H1 (cell line): ENCODE measurements around the gene ZFAND4. TPM values are rescaled to one million over a fixed set of nuclear protein-coding genes. Genes with fewer than 3 reads are reported as not detected.

ENCODE experiments used
- CTCF ChIA-PET: fragments of 300-600 bp; sonication (Branson Sonifier 250); formaldehyde crosslinking; loops from one replicate; lab custom pipeline; 2021; ENCODE audit not compliant: partially characterized antibody; lab: Charles Lee
- POLR2A ChIA-PET: fragments of 300-600 bp; sonication (Branson Sonifier 250); formaldehyde crosslinking; loops from one replicate; lab custom pipeline; 2021; ENCODE audit warnings: inconsistent platforms; ENCODE audit not compliant: partially characterized antibody; lab: Charles Lee
- DNase-seq, 2 experiments: peaks; one replicate each; pipeline versions ENCODE4 v3.0.0 to v3.0.0-alpha.2; 2010 to 2022; ENCODE audit warnings: low spot score in 2 of 2, low read depth in 1 of 2, mixed read lengths in 1 of 2
- FAIRE-seq: peaks from 2 replicates; lab custom pipeline; 2011; peaks lifted over from hg19 to GRCh38; lab: Jason Lieb, UNC
- H2AFZ ChIP-seq: 2 replicates; pipeline ENCODE4 v1.8.1; 2012; ENCODE audit warnings: low read length, inconsistent platforms
- H2AK5ac ChIP-seq: 2 replicates; pipeline ENCODE4 v1.6.1; 2013; ENCODE audit warnings: low read depth, low read length
- H2BK120ac ChIP-seq: replicated peaks from 2 replicates; pipeline ENCODE3; 2013; ENCODE audit warnings: low read depth, low read length, inconsistent platforms
- H2BK12ac ChIP-seq: 2 replicates; pipeline ENCODE4 v1.6.1; 2013; ENCODE audit warnings: low read depth, low read length
- H2BK15ac ChIP-seq: 2 replicates; pipeline ENCODE4 v1.6.1; 2013; ENCODE audit warnings: low read length
- H2BK20ac ChIP-seq: 2 replicates; pipeline ENCODE4 v1.6.1; 2013; ENCODE audit warnings: low read length
- H2BK5ac ChIP-seq: 2 replicates; pipeline ENCODE4 v1.6.1; 2013; ENCODE audit warnings: low read depth, low read length
- H3K14ac ChIP-seq: 2 replicates; pipeline ENCODE4 v1.6.1; 2013; ENCODE audit warnings: inconsistent platforms; ENCODE audit not compliant: insufficient read length
- H3K18ac ChIP-seq: 2 replicates; pipeline ENCODE4 v1.6.1; 2013; ENCODE audit warnings: low read length; ENCODE audit errors: extremely low read depth
- H3K23ac ChIP-seq: 2 replicates; pipeline ENCODE4 v1.6.1; 2013; ENCODE audit warnings: inconsistent platforms; ENCODE audit not compliant: insufficient read length
- H3K23me2 ChIP-seq: 2 replicates; pipeline ENCODE4 v1.6.1; 2013; ENCODE audit warnings: low read depth, low read length
- H3K27ac ChIP-seq: 2 replicates; pipeline ENCODE4 v1.6.1; 2011; ENCODE audit warnings: low read depth, low read length, inconsistent platforms
- H3K27me3 ChIP-seq, 4 experiments: replicated peaks in 1 of 4; 1 replicate in 1 of 4; 2 replicates in 3 of 4; pipeline versions ENCODE4 v1.6.1 to v1.8.1; 2011 to 2013; ENCODE audit warnings: low read length in 3 of 4, mild to moderate bottlenecking in 3 of 4, inconsistent platforms in 2 of 4, mixed read lengths in 2 of 4, moderate library complexity in 1 of 4; ENCODE audit not compliant: control insufficient read depth in 3 of 4, insufficient read depth in 3 of 4; ENCODE audit errors: extremely low read depth in 1 of 4
- H3K36me3 ChIP-seq, 4 experiments: 2 replicates each; pipeline versions ENCODE4 v1.6.1 to v1.8.1; 2011 to 2013; ENCODE audit warnings: mild to moderate bottlenecking in 4 of 4, low read length in 3 of 4, moderate library complexity in 2 of 4, control low read depth in 1 of 4, inconsistent platforms in 1 of 4; ENCODE audit not compliant: insufficient read depth in 4 of 4, control insufficient read depth in 2 of 4
- H3K4ac ChIP-seq: replicated peaks from 2 replicates; pipeline ENCODE3; 2013; ENCODE audit warnings: low read length, low read depth, mixed read lengths, inconsistent platforms; ENCODE audit not compliant: insufficient read length
- H3K4me1 ChIP-seq, 4 experiments: replicated peaks in 1 of 4; 1 replicate in 1 of 4; 2 replicates in 3 of 4; pipeline versions ENCODE4 v1.6.1 to v1.8.1; 2011 to 2013; ENCODE audit warnings: low read length in 3 of 4, inconsistent platforms in 2 of 4, mixed read lengths in 1 of 4; ENCODE audit not compliant: insufficient read depth in 4 of 4, control insufficient read depth in 3 of 4
- H3K4me2 ChIP-seq, 2 experiments: 2 replicates each; pipeline versions ENCODE4 v1.6.1 to v1.8.1; 2011 to 2013; ENCODE audit warnings: low read depth in 2 of 2, low read length in 2 of 2, control low read depth in 1 of 2, inconsistent platforms in 1 of 2, mild to moderate bottlenecking in 1 of 2; ENCODE audit not compliant: insufficient read depth in 1 of 2
- H3K4me3 ChIP-seq, 4 experiments: fragments of 200-600, 300-600 bp in 1 of 4; sonication (generic), shearing (Covaris generic), sonication (Bioruptor Twin) in 1 of 4; 2 replicates each; pipeline versions ENCODE4 v1.5.1 to v1.8.1; 2011 to 2016; ENCODE audit warnings: low read length in 4 of 4, low read depth in 3 of 4, control low read depth in 2 of 4, inconsistent platforms in 2 of 4, mild to moderate bottlenecking in 2 of 4, mixed read lengths in 1 of 4, moderate library complexity in 1 of 4; ENCODE audit not compliant: insufficient read depth in 2 of 4; ENCODE audit errors: extremely low read depth in 1 of 4
- H3K56ac ChIP-seq: replicated peaks from 2 replicates; pipeline ENCODE3; 2013; ENCODE audit warnings: low read depth, mild to moderate bottlenecking, mixed read lengths, low read length, inconsistent platforms; ENCODE audit not compliant: insufficient read length
- H3K79me1 ChIP-seq: 2 replicates; pipeline ENCODE4 v1.6.1; 2013; ENCODE audit warnings: low read depth, low read length, control low read depth
- H3K79me2 ChIP-seq, 2 experiments: 2 replicates each; pipeline versions ENCODE4 v1.6.1 to v1.8.1; 2012 to 2013; ENCODE audit warnings: low read length in 2 of 2, mild to moderate bottlenecking in 2 of 2, inconsistent platforms in 1 of 2; ENCODE audit not compliant: insufficient read depth in 2 of 2, control insufficient read depth in 1 of 2
- H3K9ac ChIP-seq, 4 experiments: replicated peaks in 1 of 4; 1 replicate in 1 of 4; 2 replicates in 3 of 4; pipeline versions ENCODE4 v1.6.1 to v1.8.1; 2011 to 2013; ENCODE audit warnings: low read depth in 3 of 4, low read length in 3 of 4, control low read depth in 2 of 4, mild to moderate bottlenecking in 2 of 4, moderate library complexity in 2 of 4, inconsistent platforms in 1 of 4; ENCODE audit errors: extremely low read depth in 1 of 4
- H3K9me3 ChIP-seq, 2 experiments: 2 replicates each; pipeline versions ENCODE4 v1.6.1 to v1.8.1; 2012 to 2013; ENCODE audit warnings: mild to moderate bottlenecking in 2 of 2, moderate library complexity in 2 of 2, control low read depth in 1 of 2, inconsistent platforms in 1 of 2, low read depth in 1 of 2, low read length in 1 of 2, mixed read lengths in 1 of 2; ENCODE audit not compliant: insufficient read depth in 2 of 2
- H4K20me1 ChIP-seq, 2 experiments: replicated peaks in 1 of 2; 2 replicates each; pipeline versions ENCODE3 to v1.8.1; 2011 to 2013; ENCODE audit warnings: inconsistent platforms in 2 of 2, low read length in 2 of 2, mild to moderate bottlenecking in 1 of 2; ENCODE audit not compliant: insufficient read depth in 2 of 2, control insufficient read depth in 1 of 2
- H4K5ac ChIP-seq: 2 replicates; pipeline ENCODE4 v1.6.1; 2013; ENCODE audit warnings: low read length, low read depth, mixed read lengths, inconsistent platforms; ENCODE audit not compliant: insufficient read length
- H4K8ac ChIP-seq: 2 replicates; pipeline ENCODE4 v1.8.0; 2013; ENCODE audit warnings: mild to moderate bottlenecking, moderate library complexity, low read length, inconsistent platforms; ENCODE audit not compliant: insufficient read depth; ENCODE audit errors: extremely low read depth
- H4K91ac ChIP-seq: replicated peaks from 2 replicates; pipeline ENCODE3; 2013; ENCODE audit warnings: low read length, mixed read lengths, inconsistent platforms; ENCODE audit not compliant: insufficient read length
- E2F6 ChIP-seq: IDR thresholded peaks from 2 replicates; pipeline ENCODE4 v1.6.1; 2012; ENCODE audit warnings: inconsistent platforms
- EGR1 ChIP-seq: IDR thresholded peaks from 2 replicates; pipeline ENCODE4 v1.6.1; 2011; ENCODE audit warnings: low read depth, low read length, borderline replicate concordance
- EP300 ChIP-seq, 2 experiments: IDR thresholded peaks; 1 replicate in 1 of 2; 2 replicates in 1 of 2; pipeline ENCODE4 v1.6.1; 2011 to 2012; ENCODE audit warnings: low read depth in 2 of 2, low read length in 2 of 2, mild to moderate bottlenecking in 2 of 2, borderline replicate concordance in 1 of 2, inconsistent platforms in 1 of 2, moderate library complexity in 1 of 2
- GABPA ChIP-seq: IDR thresholded peaks from 2 replicates; pipeline ENCODE4 v1.6.1; 2011; ENCODE audit warnings: mild to moderate bottlenecking, low read length, moderate library complexity, borderline replicate concordance; ENCODE audit not compliant: insufficient read depth
- KDM4A ChIP-seq: IDR thresholded peaks from one replicate; pipeline ENCODE4 v1.7.1; 2012; ENCODE audit warnings: low read depth, mild to moderate bottlenecking, moderate library complexity, low read length, inconsistent platforms; ENCODE audit not compliant: severe bottlenecking
- MAX ChIP-seq: IDR thresholded peaks from 2 replicates; pipeline ENCODE4 v1.6.1; 2012; ENCODE audit warnings: inconsistent platforms
- TCF12 ChIP-seq: IDR thresholded peaks from 2 replicates; pipeline ENCODE4 v1.6.1; 2011; ENCODE audit warnings: low read depth, mild to moderate bottlenecking, low read length
- YY1 ChIP-seq: IDR thresholded peaks from 2 replicates; pipeline ENCODE4 v1.6.1; 2011; ENCODE audit warnings: low read depth, mild to moderate bottlenecking, low read length
- WGBS, 2 experiments: shearing (Covaris generic) in 1 of 2; methylation state at CpG; one replicate each; pipeline versions ENCODE4 v1.1.6 to v1.1.7; 2013 to 2015; ENCODE audit warnings: low lambda C conversion rate in 2 of 2, mixed read lengths in 2 of 2, inconsistent platforms in 1 of 2, low coverage in 1 of 2, missing lambda C conversion rate in 1 of 2; ENCODE audit not compliant: insufficient replicate concordance in 2 of 2, insufficient coverage in 1 of 2, insufficient read length in 1 of 2; ENCODE audit errors: extremely low coverage in 1 of 2, missing lambda C conversion rate in 1 of 2; 5-methylcytosine and 5-hydroxymethylcytosine counted together
- polyA plus RNA-seq, 7 experiments: library from polyadenylated mRNA; depleted of rRNA in 3 of 7; stranded (reverse) in 5 of 7; unstranded in 2 of 7; fragments of >200 nt in 5 of 7; fragments of 200-250 nt in 2 of 7; gene quantifications; 1 replicate in 5 of 7; 2 replicates in 1 of 7; 4 replicates in 1 of 7; pipeline versions ENCODE4 v1.2.1 to v1.2.3, GENCODE V29; 2011 to 2013; ENCODE audit warnings: missing spikeins in 2 of 7, mixed read lengths in 2 of 7
- total RNA-seq: library from RNA; stranded (reverse); fragmentation: NEBNext Ultra II Directional; extraction: Animal tissue kit (Norgen Biotek cat#: 25700); gene quantifications from 2 replicates; pipeline ENCODE4 v1.2.1, GENCODE V29; 2021

Gene ZFAND4
- total and polyA plus RNA-seq, 2 of the 8 experiments (the other 6 are each of a cell fraction or from before 2014, with no cell fraction given) = 2.8 to 17.8 TPM

DNA sequence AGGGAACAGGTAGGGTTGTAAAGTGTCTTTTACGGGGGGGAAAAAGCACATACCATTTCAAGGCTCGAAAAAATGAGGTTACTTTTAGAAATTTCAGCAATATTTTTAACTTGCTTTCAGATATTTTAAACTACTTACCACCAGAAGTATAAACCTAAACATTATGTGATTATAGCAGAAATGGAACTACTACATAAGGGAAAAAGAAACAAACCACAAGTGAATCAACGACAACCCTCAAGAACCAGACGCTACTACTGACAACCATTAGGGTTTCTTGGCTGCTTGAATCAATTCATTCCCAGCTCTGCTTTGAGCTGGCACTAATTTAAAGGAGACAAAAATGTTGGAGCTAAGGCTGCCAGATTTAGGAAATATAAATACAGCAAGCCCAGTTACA is 80.1 kb downstream of the ZFAND4 start:
- Histone ChIP-seq H2BK15ac (no peak overlapping the region), H3K23me2 (peaks cover 2% of the 10 kb centered on the region; the same call in 1 of the 2 replicates), H4K8ac (no peak overlapping the region), H3K27me3 (peaks cover 0 to 2% (median 0%) of the 10 kb centered on the region in 4 experiments; a peak in 1 of 7 replicates), H4K20me1 (no peaks in the 10 kb centered on the region), H3K56ac (no peak overlapping the region), H2BK12ac (no peak overlapping the region), H3K79me1 (no peaks in the 10 kb centered on the region), H3K9ac (no peak overlapping the region), H4K5ac (no peak overlapping the region), H2BK120ac (no peak overlapping the region), H3K36me3 (no peaks in the 10 kb centered on the region), H3K4ac (no peak overlapping the region), H3K9me3 (no peaks in the 10 kb centered on the region), H3K18ac (no peak overlapping the region), H3K4me3 (no peak overlapping the region), H3K4me1 (no peaks in the 10 kb centered on the region; a peak in 1 of 7 replicates), H2AFZ (no peak overlapping the region), H3K27ac (no peak overlapping the region), H3K23ac (no peak overlapping the region), H2BK20ac (no peak overlapping the region), H2BK5ac (no peak overlapping the region), H3K14ac (no peak overlapping the region), H2AK5ac (no peak overlapping the region), H3K4me2 (no peak overlapping the region; a peak in 1 of 4 replicates), H4K91ac (no peak overlapping the region), H3K79me2 (peaks cover 0 to 17% of the 10 kb centered on the region in 2 experiments; a peak in 2 of 4 replicates)
- TF ChIP-seq GABPA = no peak
- no peak for TF ChIP-seq KDM4A
- TF ChIP-seq TCF12 = no peak
- no peak for TF ChIP-seq E2F6
- TF ChIP-seq YY1 = no peak
- no peak for TF ChIP-seq MAX
- TF ChIP-seq EP300 (IDR thresholded peaks at IDR 0.05; ENCODE audit: borderline replicate concordance in 1 of 2, low read depth in 2 of 2, low read length in 2 of 2) = no peak
- TF ChIP-seq EGR1 = no peak
- ChIA-PET CTCF (no interaction called here), POLR2A (no interaction called here)
- FAIRE-seq (no peak), DNase-seq (no peak)
- WGBS, 2 experiments = 92% methylated on average over 4 of the region's 4 CpGs; no CpG with 5 or more reads in 1 of the 2 experiments
